LHCN-M2 (cell line): Measurements from ENCODE around the gene TAF11L13. TPM values are rescaled to one million over a fixed set of nuclear protein-coding genes. Genes with fewer than 3 reads are reported as not detected.

Experiments
- DNase-seq: peaks from one replicate; pipeline ENCODE4 v3.0.0-alpha.2; 2012; ENCODE audit warnings: low read depth
- total RNA-seq: library from RNA; depleted of rRNA; stranded (reverse); fragments of >200 nt; gene quantifications from 2 replicates; pipeline ENCODE4 v1.2.3, GENCODE V29; 2014; rRNA removed

The TAF11L13 gene
- total RNA-seq, 1 experiment from 2014 or later: not detected

GRCh38 chr5:17679597-17680203 is 47.8 kb downstream of the TAF11L13 start:
- no peak for DNase-seq

GRCh38 chr5:17680737-17681136 is 48.8 kb downstream of the TAF11L13 start:
- no peak for DNase-seq

Other genes with a start within 250 kb of the TAF11L13 start
- gene TAF11L2, start 133.9 kb upstream of the TAF11L13 start, total RNA-seq: not detected in 2 replicates
- not detected in 2 replicates for gene TAF11L3, start 113.7 kb upstream of the TAF11L13 start, total RNA-seq
- not detected in 2 replicates for gene TAF11L4, start 110.3 kb upstream of the TAF11L13 start, total RNA-seq
- gene TAF11L5, start 106.9 kb upstream of the TAF11L13 start, total RNA-seq: not detected in 2 replicates
- gene TAF11L6, start 103.4 kb upstream of the TAF11L13 start, total RNA-seq: not detected in 2 replicates
- not detected in 2 replicates for gene TAF11L7, start 46.3 kb upstream of the TAF11L13 start, total RNA-seq
- not detected in 2 replicates for gene TAF11L8, start 41.1 kb upstream of the TAF11L13 start, total RNA-seq
- not detected in 2 replicates for gene TAF11L9, start 37.7 kb upstream of the TAF11L13 start, total RNA-seq
- gene TAF11L10, start 34.3 kb upstream of the TAF11L13 start, total RNA-seq: not detected in 2 replicates
- not detected in 2 replicates for gene TAF11L11, start 27.9 kb upstream of the TAF11L13 start, total RNA-seq
- not detected in 2 replicates for gene TAF11L12, start 21.7 kb upstream of the TAF11L13 start, total RNA-seq
- not detected in 2 replicates for gene TAF11L14, start 2.4 kb downstream of the TAF11L13 start, total RNA-seq